Breast epithelium (tissue), 4 donors: ENCODE results near the gene MACROH2A1. TPM values are rescaled to one million over a fixed set of nuclear protein-coding genes. Genes with fewer than 3 reads are reported as not detected.

Experiments
- DNase-seq, 2 donors: peaks; one replicate each; pipeline ENCODE4 v3.0.0-alpha.2; 2019; ENCODE audit warnings: low spot score in 2 of 2
- H3K27ac ChIP-seq, 2 donors: fragments of 200-600 bp; sonication (generic) in 1 of 2; one replicate each; pipeline ENCODE4 v1.5.1; 2016 to 2019; ENCODE audit warnings: mild to moderate bottlenecking in 1 of 2
- H3K27me3 ChIP-seq, 2 donors: fragments of 200-600 bp; sonication (generic) in 1 of 2; one replicate each; pipeline versions ENCODE4 v1.5.1 to v1.6.0; 2017 to 2019; ENCODE audit warnings: control low read depth in 1 of 2, mild to moderate bottlenecking in 1 of 2
- H3K36me3 ChIP-seq: fragments of 200-600 bp; one replicate; pipeline ENCODE4 v1.5.1; 2019
- H3K4me1 ChIP-seq, 2 donors: fragments of 200-600 bp; sonication (generic); one replicate each; pipeline ENCODE4 v1.5.1; 2016 to 2019; ENCODE audit warnings: control low read depth in 1 of 2
- H3K4me3 ChIP-seq, 3 donors: fragments of 200-600 bp; sonication (generic); 1 replicate in 2 of 3; 2 replicates in 1 of 3; pipeline ENCODE4 v1.5.1; 2016 to 2019; ENCODE audit warnings: mild to moderate bottlenecking in 3 of 3, moderate library complexity in 2 of 3
- H3K9me3 ChIP-seq, 2 donors: fragments of 200-600 bp; sonication (generic) in 1 of 2; one replicate each; pipeline ENCODE4 v1.5.1; 2016 to 2019; ENCODE audit warnings: control low read depth in 1 of 2
- POLR2A ChIP-seq: fragments of 450-650 bp; IDR thresholded peaks from one replicate; pipeline ENCODE4 v1.6.1; 2016; ENCODE audit warnings: antibody characterized with exemption, mild to moderate bottlenecking, moderate library complexity
- POLR2AphosphoS5 ChIP-seq, 3 donors: sonication (generic); formaldehyde crosslinking; IDR thresholded peaks; one replicate each; pipeline ENCODE4 v1.6.1; 2017; ENCODE audit warnings: antibody characterized with exemption in 3 of 3
- intact Hi-C: fragments of 100-400 bp; cut with DNase I; formaldehyde crosslinking; loops from one replicate; pipeline ENCODE4 v1.15.1; 2023; ENCODE audit warnings: low total_unique reads
- total RNA-seq, 3 donors: library from RNA; depleted of rRNA; stranded (reverse); fragments of >200 nt; gene quantifications; one replicate each; pipeline ENCODE4 v1.1.0, GENCODE V29; 2016
- TF ChIP-seq, protein P1 (sequence below), 3 donors: fragments of 450-650 bp; IDR thresholded peaks; one replicate each; pipeline ENCODE4 v1.5.1; 2016 to 2017; ENCODE audit warnings: antibody characterized with exemption in 3 of 3, mild to moderate bottlenecking in 3 of 3, moderate library complexity in 3 of 3

MACROH2A1 gene
- total RNA-seq, 3 donors from 2014 or later = 255 to 293 (median 272) TPM

DNA sequence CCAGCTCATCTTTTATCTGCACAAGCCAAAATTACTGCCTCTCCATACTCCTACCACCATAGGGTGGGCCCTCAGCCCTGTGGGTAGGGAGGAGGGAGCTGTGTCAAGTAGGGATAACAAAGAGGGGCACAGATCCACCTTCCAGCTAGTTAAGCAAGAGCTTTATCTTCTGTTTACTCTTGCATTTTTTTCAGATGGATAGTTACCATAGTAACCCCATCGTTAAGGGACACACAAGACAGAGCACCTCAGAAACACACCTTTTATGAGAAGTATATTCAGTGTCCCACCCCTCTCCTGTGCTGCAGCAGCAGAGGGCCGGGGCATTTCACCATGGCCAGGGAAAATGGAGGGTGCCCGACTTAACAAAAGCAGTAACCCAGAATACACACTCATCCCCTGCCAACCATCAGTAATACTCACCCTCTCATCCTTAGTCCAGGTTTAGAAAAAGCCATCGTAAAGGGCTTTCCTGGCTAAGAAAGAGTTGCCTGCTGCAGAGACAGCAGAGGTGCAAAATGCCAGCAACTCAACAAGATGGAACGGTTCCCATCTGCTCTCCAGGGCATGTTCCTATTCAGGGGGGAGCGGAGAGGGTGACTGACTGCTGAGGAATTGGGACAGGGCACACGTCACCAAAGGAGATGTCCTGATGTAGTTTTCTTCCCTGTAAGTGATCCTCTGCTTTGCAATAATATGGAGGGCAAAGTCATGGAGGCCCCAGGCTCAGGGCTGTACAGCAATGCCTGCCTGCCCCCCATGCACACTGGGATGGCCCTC, 25.1 kb downstream of the MACROH2A1 start:
- Histone ChIP-seq H3K27ac (no peak overlapping the region), H3K4me3 (no peak overlapping the region), H3K36me3 (no peaks in the 10 kb centered on the region), H3K4me1 (no peaks in the 10 kb centered on the region), H3K9me3 (no peaks in the 10 kb centered on the region), H3K27me3 (no peaks in the 10 kb centered on the region)
- DNase-seq = no peak
- TF ChIP-seq POLR2A (no peak), POLR2AphosphoS5 (IDR thresholded peaks at IDR 0.05) (no peak)
- TF ChIP-seq, protein P1, sequence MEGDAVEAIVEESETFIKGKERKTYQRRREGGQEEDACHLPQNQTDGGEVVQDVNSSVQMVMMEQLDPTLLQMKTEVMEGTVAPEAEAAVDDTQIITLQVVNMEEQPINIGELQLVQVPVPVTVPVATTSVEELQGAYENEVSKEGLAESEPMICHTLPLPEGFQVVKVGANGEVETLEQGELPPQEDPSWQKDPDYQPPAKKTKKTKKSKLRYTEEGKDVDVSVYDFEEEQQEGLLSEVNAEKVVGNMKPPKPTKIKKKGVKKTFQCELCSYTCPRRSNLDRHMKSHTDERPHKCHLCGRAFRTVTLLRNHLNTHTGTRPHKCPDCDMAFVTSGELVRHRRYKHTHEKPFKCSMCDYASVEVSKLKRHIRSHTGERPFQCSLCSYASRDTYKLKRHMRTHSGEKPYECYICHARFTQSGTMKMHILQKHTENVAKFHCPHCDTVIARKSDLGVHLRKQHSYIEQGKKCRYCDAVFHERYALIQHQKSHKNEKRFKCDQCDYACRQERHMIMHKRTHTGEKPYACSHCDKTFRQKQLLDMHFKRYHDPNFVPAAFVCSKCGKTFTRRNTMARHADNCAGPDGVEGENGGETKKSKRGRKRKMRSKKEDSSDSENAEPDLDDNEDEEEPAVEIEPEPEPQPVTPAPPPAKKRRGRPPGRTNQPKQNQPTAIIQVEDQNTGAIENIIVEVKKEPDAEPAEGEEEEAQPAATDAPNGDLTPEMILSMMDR (IDR thresholded peaks at IDR 0.05) = no peak
- intact Hi-C loops = no loop called here

DNA sequence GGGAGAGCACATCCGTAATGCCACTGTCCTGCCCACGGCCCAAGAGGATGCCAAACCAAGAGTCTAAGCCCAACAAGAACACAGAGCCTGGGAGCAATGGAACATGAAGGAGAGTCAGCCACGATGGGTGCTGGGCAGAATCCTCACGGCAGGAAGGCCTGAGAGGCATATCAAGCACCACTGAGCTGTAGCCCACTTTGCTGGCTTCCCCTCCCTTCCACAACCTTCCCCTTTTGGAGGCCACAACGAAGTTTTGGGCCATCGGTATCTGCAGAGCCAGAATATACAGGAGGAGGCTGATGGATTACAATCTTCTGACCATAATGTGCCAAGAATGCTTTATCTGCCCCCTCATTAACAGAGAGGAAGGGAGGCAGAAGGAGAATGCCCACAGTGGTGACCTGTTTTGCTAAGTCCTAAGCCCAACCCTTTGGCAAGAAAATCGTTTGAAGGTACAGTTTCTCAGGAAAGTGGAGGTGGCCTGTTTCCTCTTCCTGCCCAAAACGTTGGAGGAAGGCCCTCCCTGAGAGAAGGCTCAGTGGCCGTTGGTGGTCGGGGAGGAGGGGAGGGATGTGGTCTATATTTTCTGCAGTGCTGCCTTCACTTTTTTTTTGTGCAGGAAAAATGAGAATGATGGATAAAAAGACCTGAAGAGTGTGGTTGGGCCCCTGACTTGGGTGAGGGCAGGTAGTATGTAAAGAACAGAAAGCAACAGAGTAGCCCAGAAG, 26.2 kb downstream of the MACROH2A1 start:
- no peaks in the 10 kb centered on the region for H3K27me3 ChIP-seq
- H3K4me1 ChIP-seq = no peaks in the 10 kb centered on the region
- TF ChIP-seq POLR2A = no peak
- TF ChIP-seq, protein P1 (IDR thresholded peaks at IDR 0.05) = no peak
- no peak for TF ChIP-seq POLR2AphosphoS5 (IDR thresholded peaks at IDR 0.05)
- DNase-seq = no peak
- H3K36me3 ChIP-seq = no peaks in the 10 kb centered on the region
- no peak overlapping the region for H3K4me3 ChIP-seq
- H3K27ac ChIP-seq = no peak overlapping the region
- no peaks in the 10 kb centered on the region for H3K9me3 ChIP-seq
- intact Hi-C loops = no loop called here

DNA sequence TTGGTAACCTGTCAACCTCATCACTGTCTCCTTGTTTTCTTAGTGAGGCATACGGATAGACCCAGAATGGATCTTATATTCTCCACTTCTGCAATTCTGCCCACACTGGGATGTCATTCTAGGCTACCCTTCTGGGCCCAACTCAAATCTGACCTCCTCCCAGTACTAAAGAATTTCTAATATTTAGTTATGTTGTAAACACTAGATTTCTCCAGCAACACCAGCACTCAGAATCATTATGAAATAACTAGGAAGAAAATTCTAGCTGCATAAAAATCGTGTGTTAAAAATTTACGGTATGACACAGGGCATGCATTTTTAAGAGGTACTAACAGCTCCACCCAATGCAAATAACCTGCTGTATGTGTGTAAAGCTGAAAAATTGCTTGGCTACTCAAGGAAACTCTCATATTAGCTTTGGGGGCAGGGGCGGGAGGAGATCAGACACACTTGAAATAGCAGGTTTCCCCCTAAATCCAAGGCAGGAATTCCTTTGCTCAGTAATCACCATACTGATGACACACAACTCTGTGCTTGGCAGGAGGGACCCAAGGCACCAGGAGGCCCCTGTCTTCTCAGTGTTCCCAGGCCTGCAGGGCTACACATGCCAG, 27.3 kb downstream of the MACROH2A1 start:
- no peaks in the 10 kb centered on the region for H3K27me3 ChIP-seq
- TF ChIP-seq, protein P1 (IDR thresholded peaks at IDR 0.05) = no peak
- no peak for TF ChIP-seq POLR2A
- TF ChIP-seq POLR2AphosphoS5 (IDR thresholded peaks at IDR 0.05) = no peak
- H3K36me3 ChIP-seq = no peaks in the 10 kb centered on the region
- no peak overlapping the region for H3K27ac ChIP-seq
- no peak overlapping the region for H3K4me3 ChIP-seq
- intact Hi-C loops = no loop called here
- no peak for DNase-seq
- H3K4me1 ChIP-seq = no peaks in the 10 kb centered on the region
- no peaks in the 10 kb centered on the region for H3K9me3 ChIP-seq

DNA sequence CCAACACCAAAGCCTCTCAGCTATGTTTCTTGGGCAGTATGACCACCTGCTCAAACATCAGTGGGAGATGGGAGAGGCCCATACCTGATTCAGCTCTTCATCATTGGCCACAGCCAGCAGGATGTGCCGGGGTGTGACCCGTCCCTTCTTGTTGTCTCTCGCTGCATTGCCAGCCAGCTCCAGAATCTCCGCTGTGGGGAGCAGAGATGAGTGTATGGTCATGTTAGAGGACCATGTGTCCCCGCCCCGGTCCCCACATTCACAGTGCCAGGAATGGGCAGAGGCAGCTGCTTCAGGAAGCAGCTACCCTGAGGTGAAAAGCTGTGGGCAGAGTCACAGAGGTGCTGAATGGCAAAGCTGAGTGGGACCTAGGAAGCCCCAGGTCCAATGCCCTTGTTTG, 29.1 kb downstream of the MACROH2A1 start:
- no peak for DNase-seq
- no peak overlapping the region for H3K4me3 ChIP-seq
- no peaks in the 10 kb centered on the region for H3K36me3 ChIP-seq
- H3K27ac ChIP-seq = no peak overlapping the region
- no peaks in the 10 kb centered on the region for H3K9me3 ChIP-seq
- H3K27me3 ChIP-seq = no peaks in the 10 kb centered on the region
- no peak for TF ChIP-seq POLR2AphosphoS5 (IDR thresholded peaks at IDR 0.05)
- no peak for TF ChIP-seq POLR2A
- TF ChIP-seq, protein P1 (IDR thresholded peaks at IDR 0.05) = no peak
- no peaks in the 10 kb centered on the region for H3K4me1 ChIP-seq
- intact Hi-C loops = no loop called here

DNA sequence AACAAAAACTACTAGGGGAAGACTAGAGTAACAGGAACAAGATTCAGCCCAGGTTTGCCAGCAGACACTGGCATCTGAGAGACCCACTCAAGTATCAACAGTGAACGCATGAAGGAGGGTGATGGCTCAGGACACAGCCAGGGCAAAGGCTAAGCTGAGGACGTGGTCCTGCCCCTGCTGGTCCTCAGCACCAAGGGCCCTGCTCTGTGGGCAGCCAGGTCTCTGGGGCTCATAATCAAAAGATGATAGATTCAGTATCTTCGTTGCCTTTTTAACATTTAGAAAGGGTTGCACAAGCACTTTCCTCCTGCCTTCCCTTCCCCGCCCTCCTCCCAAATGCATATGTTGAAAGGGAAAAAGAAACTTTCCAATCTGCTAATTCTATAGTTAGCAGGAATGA, 31.5 kb downstream of the MACROH2A1 start:
- no peak for TF ChIP-seq POLR2A
- TF ChIP-seq POLR2AphosphoS5 (IDR thresholded peaks at IDR 0.05) = no peak
- TF ChIP-seq, protein P1 (IDR thresholded peaks at IDR 0.05) = no peak
- H3K27me3 ChIP-seq = no peaks in the 10 kb centered on the region
- intact Hi-C loops = no loop called here

More for the DNA sequence above, 31.5 kb downstream of the MACROH2A1 start:
- Histone ChIP-seq H3K4me3 (no peak overlapping the region), H3K27ac (no peak overlapping the region), H3K4me1 (no peaks in the 10 kb centered on the region), H3K36me3 (no peaks in the 10 kb centered on the region), H3K9me3 (no peaks in the 10 kb centered on the region)
- DNase-seq = no peak
